Kidney glomerular epithelial cell (primary cell): ENCODE measurements around the gene DAPK3.
"Not testable (repeated sequence)": the region's sequence is repeated elsewhere in the genome, so short reads cannot be mapped to it uniquely, and the experiment has no call there.

ENCODE experiments used
- DNase-seq: peaks from one replicate; lab custom pipeline; 2025; lab: John Stamatoyannopoulos, UW

Gene DAPK3

DNA sequence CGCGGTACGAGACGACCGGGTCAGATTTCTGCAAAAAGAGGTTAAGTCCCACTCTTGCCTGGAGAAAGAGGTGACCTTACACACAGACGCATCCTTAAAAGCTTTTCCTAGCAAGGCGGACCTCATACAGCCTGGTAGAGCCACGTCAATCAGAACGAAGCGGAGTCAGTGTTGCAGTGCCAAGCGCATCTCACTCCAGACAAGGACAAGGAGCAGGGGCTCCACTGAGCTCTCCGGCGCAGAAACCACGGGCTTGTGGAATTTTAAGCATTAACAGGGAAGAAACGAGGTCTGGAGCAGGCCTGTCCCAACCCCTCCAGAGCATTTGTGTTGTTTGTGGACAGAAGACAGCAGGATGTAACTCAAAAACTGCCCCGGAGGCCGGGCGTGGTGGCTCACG is 7.2 kb upstream of the DAPK3 start:
- no peak for DNase-seq

DNA sequence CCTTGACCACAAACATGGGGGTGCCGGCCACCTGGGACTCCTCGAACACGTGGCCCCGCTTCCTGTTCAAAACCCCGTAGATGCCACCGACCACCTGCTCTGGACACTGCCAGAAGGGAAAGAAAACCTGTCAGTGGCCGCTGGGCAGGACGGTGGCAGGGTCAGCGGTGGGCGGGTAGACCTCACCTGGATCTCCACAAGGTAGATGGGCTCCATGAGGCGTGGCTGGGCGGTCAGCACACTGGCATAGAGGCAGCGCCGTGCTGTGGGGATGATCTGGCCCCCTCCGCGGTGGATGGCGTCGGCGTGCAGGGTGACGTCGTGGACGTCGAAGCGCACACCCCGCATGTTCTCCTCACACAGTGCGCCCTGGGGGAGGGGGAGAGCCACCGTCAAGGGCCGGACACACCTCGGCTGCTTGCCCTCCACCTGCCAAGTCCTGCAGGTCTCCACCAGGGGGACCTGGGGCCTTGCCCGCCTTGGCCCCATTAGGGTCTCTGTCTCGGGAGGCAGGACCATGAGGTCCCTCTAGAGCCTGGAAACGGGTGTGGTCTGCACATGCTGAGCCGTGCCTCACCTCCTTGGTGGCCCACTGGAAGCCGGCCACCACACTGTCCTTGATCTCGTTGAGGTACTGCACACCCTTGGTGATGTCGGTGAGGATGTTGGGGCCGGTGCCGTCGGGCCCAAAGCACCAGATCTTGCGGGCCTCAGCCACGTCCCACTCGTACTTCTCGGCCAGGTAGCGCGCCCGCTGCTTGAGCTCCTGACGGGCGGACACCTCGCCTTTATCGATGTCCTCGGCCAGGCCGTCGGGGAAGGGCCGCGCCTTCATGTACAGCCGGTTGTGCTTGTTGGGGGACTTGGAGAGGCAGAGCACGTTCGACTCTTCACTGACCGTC is 6.6 kb upstream of the DAPK3 start:
- DNase-seq: no peak

DNA sequence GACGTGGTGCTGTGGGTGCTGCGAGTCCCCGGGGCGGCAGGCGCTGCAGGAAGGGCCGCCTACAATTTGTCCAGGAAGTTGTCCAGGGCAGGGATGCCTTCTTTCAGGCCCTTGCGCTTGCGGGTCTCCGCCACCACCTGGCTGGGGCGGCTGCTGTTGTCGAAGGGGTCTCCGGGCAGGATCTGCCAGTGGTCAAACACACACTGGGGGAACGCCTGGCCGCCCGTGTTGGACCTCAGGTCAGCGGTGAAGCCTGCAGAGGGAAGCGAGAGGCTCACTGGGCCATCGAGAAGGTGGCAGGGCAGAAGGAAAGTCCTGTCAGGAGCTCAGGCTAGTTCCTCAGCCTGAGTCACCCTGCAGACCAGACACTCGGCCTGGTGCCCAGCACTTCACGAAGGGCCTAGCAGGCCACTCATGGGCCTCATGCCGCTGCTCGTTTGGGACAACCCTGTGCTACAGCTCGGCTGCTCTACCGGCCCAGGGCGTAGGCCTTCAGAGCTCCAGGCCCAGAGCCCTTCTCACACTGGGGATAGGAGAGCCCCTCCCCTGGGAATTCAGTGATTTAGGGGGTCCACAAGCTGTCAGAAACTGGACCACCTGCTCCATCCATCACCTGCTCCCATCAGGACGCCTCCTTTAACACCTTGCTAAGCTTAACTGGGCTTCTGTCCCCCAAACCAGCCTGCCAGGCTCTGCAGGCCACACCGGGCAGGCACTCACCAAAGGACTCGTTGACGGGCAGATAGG is 5.8 kb upstream of the DAPK3 start:
- no peak for DNase-seq

DNA sequence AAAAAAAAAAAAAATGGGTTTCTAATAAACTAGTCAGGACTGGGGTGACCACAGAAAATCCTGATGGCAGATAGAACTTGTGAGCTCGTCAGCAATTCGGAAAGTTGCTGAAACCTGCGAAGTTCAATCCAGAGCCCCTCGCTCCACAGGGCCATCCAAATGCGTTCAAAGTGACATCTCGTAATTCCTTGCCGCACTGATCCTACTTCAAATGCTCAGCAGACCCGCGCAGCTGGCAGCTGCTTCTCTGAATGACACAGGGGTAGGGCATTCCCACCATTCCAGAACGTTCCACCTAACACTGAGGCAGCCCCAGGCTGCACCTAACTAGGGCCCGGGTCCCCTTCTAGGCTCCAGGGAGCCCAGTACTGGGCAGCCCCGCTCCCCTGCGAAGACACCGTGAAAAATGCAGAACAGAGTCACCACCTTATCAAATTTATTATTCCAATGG is 4.8 kb upstream of the DAPK3 start:
- DNase-seq: no peak

DNA sequence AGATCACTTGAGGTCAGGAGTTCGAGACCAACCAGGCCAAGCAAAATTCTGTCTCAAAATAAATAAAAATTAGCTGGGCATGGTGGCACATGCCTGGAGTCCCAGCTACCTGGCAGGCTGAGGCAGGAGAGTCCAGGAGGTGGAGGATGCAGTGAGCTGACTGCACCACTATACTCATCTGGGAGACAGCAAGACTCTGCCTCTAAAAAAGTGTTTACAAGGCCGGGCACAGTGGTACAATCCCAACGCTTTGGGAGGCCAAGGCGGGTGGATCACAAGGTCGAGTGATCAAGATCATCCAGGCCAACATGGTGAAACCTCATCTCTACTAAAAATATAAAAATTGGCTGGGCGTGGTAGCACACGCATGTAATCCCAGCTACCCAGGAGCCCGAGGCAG is 4.2 kb upstream of the DAPK3 start:
- DNase-seq: no peak

DNA sequence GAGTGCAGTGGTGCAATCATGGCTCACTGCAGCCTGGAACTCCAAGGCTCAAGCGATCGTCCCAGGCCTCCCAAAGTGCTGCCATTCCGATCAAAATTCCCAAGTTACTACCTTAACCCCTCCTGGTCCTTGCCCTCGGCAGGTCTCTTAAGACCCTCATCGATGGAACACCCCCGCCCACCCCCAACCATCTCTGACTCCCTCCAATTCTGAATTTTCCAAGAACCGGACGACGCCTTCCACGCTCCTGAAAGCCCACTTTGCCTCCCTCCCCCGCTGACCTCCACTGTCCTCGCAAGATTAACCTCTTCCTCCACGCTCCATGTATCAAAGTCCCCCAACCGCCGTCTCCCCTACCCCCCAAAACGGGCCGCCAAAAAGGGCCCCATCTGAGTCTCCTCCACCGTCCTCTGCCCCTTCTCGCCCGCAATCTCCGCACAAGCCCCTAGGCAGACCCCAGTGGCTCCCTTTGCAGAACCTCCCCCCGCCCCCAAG is 539 bp downstream of the DAPK3 start:
- DNase-seq: no peak

DNA sequence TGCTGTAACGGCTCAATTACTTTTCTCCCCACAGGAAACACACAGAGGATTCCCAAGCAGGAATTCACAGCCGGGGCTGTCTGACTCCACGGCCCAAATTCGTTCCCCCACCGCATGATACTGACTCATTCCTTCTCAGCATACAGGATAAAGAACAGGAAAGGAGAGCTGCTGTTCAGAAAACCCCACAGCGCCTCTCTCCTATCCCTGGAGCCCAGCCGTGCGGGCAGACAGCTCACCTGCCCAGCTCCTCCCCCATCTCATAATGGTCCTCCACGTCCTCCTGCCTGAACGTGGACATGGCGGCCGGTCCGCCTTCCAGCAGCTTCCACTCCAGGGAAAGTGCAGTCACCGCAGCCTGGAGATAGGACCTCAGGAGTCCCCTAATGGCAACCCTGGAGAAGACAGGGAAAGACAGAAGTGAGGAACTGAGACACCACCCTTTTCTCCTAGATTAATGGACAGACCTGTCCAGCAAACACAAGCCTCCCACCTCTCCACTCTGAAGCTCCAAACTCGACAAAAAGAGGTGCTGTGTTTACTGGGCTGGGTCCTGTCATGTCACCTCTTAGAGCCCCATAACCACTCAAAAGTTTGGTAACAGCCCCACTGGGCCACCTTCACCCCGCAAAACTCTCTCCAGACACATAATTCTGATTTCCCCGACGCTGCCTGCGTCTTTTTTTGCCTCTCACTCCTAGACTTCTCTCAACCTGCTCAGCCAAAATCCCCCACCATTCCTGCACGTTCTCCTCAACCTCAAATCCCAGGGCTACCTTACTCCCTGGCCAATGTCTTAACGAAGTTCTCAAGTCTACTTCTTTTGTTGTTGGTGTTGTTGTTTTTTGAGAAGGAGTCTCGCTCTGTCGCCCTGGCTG is 1.2 kb downstream of the DAPK3 start:
- peak; percentile 80 for DNase-seq

DNA sequence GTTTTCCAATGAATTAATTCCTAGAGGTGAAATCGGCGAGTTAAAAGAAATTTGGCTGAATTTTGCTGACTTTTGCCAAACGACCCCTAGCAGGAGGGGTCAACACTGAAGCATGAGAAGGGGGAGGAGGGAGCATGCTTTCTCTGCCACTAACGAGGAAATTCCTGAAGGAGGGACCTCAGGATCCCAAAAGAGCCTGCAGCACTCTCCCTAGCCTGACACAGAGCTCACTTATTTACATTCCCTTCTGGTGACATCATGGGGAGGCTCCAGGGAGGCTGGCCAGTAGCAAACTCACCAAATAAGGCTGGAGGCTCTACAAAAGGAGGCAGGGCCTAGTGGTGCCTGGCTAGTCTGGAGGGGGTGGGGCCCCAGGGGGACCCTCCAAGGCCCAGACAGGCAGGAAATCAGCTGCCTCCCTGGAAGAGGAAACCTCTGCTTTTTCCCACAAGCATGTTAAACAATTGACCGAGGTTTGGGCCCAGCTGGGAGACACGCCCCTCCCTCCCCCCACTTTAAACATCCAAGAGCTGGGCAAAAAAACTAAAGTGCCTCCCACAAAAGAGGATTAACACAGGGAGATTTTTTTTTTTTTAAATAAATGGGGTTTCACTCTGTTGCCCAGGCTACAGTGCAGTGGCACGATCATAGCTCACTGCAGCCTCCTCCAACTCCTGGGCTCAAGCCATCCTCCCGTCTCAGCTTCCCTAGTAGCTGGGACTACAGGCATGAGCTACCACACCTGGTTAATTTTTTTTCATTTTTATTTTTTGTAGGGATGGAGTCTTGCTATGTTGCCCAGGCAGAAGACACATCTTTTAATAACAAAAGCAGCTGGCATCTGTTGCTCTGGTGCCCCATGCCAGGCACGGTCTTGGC is 2.1 kb downstream of the DAPK3 start:
- peak; percentile 99 for DNase-seq

DNA sequence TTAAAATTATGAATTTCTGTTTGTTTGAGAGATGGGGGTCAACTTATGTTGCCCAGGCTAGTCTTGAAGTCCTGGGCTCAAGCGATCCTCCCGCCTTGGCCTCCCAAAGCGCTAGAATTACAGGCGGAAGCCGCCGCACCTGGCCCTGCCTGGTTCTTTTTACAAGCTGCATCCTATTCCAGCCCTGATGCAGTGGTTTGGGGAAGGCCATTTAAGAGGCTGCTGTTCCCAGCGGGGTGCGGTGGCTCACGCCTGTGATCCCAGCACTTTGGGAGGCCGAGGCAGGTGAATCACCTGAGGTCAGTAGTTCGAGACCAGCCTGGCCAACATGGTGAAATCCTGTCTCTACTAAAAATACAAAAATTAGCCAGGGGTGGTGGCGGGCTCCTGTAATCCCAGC is 2.9 kb downstream of the DAPK3 start:
- DNase-seq: not testable (repeated sequence)

DNA sequence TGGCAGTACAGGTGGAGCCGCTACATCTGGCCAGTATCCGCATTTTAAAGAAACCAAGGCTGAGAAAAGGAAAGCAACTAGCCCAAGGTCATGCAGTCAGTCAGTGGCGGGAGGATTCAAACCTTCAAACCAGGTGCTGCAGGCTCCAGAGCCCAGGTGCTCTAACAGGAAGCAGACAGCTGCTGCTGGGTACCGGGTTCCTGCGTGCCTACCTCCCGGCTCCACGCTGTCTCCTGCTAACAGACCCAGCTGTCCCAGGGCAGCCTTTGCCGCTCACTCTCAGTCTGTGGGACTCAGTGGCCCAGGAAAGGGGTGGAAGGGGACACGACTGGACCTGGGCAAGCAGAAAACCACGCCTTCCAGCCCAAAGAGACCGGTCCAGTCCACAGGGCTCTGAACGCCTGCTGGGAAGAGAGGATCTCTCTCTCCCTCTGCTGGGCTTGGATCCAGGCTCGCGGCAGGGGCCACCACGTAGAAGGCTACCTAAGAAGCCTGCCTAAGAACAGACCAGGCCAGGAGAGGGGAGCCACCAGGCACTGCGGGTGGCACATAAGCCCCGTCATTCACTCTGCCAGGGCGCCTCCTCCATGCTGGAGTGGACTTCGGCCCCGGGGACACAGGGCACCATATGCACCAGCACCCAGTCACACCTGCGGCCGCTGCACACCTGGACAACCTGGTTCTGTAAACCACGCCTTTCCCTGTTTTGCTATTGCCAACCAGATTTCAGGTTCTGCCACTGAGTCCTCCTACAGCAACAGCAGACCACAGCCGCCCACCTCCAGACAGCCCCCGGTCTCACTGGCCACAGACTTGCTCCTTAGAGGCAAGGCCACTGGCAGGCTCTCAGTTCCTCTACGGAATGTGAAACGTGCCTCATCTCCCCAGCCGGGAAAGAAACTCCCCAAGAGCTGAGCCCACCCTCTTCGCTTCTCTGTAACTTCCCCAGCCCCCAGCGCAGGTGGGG is 4.6 kb downstream of the DAPK3 start:
- DNase-seq: no peak

DNA sequence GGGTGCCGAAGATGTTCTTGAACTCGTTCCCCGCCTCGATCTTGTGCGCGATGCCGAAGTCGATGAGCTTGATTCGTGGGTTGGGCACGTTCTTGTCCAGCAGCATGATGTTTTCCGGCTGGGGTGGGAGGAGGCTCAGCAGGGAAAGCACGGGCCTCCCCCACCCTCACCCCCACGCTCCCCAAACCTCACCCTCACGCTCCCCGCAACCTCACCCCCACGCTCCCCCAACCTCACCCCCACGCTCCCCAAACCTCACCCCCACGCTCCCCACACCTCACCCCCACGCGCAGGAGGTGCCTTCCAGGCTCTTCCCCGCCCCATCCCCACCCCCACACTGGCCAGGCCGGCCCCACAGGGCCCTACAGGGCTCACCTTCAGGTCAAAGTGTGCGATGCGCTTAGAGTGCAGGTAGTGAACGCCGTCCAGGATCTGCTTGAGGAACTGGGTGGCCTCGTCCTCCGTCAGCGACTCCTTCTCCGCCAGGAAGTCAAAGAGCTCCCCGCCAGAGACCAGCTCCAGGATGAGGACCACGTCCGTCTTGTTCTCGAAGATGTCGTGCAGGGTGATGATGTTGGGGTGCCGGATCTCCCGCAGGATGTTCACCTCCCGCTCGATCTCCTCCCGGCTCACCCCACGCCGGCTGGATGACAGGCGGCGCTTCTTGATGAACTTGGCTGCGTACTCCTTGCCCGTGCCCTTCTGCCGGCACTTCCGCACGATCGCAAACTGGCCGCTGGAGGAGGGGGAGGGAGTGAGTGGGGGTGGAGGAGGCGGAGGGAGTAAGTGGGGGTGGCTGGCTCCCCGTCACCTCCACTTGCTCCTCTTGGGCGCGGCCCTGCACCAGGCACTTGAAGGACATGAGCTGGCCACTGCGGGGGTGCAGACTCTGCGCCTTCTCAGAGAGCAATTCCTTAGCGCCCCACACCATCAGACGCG is 6.4 kb downstream of the DAPK3 start:
- DNase-seq: no peak

DNA sequence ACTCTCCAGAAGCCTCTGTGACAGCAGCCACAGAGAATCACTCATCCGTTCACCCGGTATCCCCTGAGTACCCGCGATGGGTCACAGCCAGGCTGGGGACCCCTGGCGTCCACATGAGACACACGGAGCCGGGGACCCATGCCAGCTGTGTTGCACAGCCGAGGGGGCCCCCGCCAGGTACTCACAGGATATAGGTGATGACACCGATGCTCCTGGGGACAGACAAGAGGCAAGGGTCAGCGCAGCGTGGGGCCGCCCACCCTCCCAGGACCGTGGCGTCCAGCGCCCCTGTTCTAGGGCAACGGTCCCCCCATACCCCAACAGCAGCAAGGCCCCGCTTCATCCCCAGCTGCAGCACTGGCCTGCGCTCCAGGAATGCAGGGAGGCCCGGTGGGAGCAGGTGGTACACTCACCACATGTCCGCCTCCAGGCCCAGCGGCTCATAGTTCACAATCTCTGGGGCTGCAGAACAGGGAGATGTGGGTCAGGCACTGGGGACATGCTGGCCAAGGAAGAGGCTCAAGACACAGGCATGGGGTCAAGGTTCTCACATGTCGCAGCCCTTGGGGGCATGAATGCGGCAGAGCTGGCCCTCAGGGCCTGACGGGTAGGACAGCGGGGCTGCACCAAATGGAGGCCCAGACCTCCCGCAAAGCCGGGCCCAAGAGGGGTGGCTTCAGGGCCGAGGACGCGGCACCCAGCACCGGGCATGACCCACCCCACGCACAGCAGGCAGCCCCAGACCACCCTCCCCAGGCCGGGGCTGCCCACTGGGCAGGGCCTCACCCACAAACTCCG is 7.2 kb downstream of the DAPK3 start:
- no peak for DNase-seq

DNA sequence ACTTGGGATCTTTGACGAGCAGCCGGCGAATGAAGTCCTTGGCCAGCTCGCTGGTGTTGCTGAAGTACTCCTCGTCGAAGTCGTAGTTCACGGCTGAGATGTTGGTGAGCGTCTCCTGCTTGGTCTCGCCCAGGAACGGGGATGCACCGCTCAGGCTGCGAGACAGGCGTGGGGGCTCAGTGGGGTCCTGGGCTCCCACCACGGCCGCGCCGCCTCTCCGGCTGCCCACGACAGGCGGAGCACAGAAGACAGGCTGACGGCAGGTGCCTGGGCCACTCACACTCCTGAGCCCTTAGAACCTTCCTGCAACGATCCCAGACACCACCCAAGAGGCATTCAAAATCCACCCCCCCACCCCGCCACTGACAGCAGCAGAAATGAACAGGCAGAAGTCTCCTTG is 9.9 kb downstream of the DAPK3 start:
- DNase-seq: no peak

DNA sequence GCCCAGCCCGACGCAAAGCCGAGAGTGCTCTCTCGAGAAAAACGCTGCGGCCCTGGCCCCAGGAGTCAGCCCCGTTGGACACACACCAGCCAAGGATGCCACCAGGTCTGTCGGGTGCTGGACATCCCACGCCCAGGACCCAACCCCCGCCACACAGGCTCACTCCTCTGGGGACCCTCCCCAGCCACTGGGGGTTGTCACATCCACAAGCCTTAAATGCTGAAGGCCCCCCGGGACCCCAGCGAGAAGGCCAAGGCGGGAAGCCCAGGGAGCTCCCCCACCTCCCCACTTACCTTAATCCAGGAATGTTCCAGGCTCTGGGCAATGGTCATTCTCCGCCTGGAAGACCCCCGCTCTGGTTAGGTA is 11.2 kb downstream of the DAPK3 start:
- DNase-seq: no peak

DNA sequence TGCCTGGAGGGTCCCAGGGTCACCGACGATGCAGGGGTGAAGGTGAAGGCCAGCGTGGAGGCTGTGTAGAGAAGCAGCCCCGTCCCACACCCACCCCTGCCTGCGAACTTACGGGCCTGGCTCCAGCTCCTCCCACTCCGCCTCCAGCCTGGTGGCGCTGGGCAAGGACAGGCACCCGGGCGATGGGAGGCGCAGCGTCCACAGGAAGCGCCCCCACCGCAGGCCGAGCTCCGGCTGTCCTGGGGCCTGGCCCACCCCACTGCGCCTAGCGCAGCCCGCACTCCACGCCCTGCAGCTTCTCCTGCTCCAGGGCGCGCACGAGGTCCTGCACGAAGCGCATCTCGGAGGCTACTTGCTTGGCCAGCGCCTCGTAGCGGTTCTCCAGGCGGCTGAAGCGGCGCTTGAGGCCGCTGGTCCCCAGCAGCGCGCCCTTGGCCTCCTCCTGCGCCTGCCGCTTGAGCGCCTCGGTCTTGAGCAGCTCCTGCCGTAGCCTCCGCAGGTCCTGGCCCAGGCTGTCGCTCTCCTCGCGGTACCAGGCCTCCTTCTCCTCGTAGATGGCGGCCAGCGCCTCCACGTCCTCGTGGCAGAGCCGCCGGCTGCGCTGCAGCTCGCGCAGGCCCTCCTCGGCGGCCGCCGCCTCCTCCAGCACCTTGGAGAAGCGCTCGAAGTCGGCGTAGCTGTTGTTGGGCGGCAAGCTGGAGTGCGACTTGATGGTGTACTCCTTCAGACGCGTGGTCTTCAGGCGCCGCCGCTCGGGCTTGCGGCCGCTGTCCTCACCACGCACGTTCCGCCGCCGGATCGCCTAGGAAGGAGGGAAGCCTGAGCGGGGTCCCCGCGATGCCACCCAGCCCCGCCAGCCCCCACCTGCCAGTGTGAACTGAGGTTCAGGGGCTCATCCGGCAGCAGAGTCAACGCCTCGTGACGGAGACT is 11.8 kb downstream of the DAPK3 start:
- no peak for DNase-seq

DNA sequence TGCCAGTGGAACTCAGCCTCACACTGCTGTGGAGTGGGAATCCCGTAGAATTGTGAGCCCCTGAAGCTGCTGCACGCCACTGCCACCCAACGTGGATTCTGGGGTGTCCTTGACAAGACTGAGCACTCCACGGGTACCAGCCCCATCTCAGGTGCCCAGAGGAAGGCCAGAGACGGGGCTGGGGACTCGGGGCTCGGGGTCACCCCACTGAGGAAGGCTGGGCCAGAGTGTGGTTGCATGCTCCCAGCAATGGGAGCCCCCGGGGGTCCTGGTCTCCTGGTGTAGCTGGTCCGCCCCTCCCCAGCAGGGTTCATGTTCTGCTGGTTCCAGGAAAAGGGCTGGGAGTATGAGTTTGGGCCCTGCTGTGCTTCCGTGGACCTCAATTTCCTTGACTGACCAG is 15.2 kb downstream of the DAPK3 start:
- DNase-seq: no peak

DNA sequence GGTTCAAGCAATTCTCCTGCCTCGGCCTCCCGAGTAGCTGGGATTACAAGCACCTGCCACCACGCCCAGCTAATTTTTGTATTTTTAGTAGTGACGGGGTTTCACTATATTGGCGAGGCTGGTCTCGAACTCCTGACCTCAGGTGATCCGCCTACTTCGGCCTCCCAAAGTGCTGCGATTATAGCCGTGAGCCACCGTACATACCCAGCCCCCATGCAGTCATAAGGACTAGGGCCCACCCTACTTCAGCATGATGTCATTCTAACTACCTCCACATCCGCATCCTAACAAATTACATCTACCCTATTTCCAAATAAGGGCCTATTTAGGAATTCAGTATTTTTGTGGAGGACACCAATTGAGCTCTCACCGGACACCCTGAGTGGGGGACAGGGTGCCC is 15.6 kb downstream of the DAPK3 start:
- not testable (repeated sequence) for DNase-seq
